ENCODE measurements around the gene TMEM212.

Gene TMEM212

GRCh38 chr3:171841620-171842000 lies 1.5 kb upstream of the TMEM212 start:
- POLR2A ChIA-PET, result no interaction called here

GRCh38 chr3:171844873-171845272 lies 1.7 kb downstream of the TMEM212 start:
- no peak for TF ChIP-seq FOXK2 (IDR thresholded peaks at IDR 0.05)
- TF ChIP-seq FOXM1 (IDR thresholded peaks at IDR 0.05; ENCODE audit: borderline replicate concordance), result no peak
- no peak for TF ChIP-seq SP1 (IDR thresholded peaks at IDR 0.05)
- ChIA-PET CTCF (no interaction called here), POLR2A (no interaction called here)
- DNase-seq (ENCODE audit: extremely low spot score), result no peak

More at GRCh38 chr3:171841620-171842000, 1.5 kb upstream of the TMEM212 start:
- CTCF ChIA-PET, result no interaction called here
- DNase-seq (ENCODE audit: extremely low spot score), result no peak
- TF ChIP-seq L3MBTL2 (conservative IDR thresholded peaks at IDR 0.05) (no peak), FOXM1 (IDR thresholded peaks at IDR 0.05; ENCODE audit: borderline replicate concordance) (no peak), NFRKB (IDR thresholded peaks at IDR 0.05) (no peak), ELF4 (IDR thresholded peaks at IDR 0.05) (no peak), BHLHE40 (IDR thresholded peaks at IDR 0.05; ENCODE audit: borderline replicate concordance) (no peak), HDGF (IDR thresholded peaks at IDR 0.05; ENCODE audit: borderline replicate concordance) (no peak), FOXA1 (IDR thresholded peaks at IDR 0.05) (no peak), SUZ12 (IDR thresholded peaks at IDR 0.05) (no peak), LEF1 (IDR thresholded peaks at IDR 0.05; ENCODE audit: borderline replicate concordance) (no peak), TARDBP (IDR thresholded peaks at IDR 0.05) (no peak), SP1 (IDR thresholded peaks at IDR 0.05) (no peak)
- TF ChIP-seq, protein P1, sequence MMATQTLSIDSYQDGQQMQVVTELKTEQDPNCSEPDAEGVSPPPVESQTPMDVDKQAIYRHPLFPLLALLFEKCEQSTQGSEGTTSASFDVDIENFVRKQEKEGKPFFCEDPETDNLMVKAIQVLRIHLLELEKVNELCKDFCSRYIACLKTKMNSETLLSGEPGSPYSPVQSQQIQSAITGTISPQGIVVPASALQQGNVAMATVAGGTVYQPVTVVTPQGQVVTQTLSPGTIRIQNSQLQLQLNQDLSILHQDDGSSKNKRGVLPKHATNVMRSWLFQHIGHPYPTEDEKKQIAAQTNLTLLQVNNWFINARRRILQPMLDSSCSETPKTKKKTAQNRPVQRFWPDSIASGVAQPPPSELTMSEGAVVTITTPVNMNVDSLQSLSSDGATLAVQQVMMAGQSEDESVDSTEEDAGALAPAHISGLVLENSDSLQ (IDR thresholded peaks at IDR 0.05), result no peak

- ChIA-PET POLR2A (no interaction called here), CTCF (no interaction called here)
- no peak for DNase-seq (ENCODE audit: extremely low spot score)
- TF ChIP-seq FOXA1 (IDR thresholded peaks at IDR 0.05) (no peak), ARNT (IDR thresholded peaks at IDR 0.05) (no peak), FOXM1 (IDR thresholded peaks at IDR 0.05; ENCODE audit: borderline replicate concordance) (no peak), FOXK2 (IDR thresholded peaks at IDR 0.05) (no peak), SUZ12 (IDR thresholded peaks at IDR 0.05) (no peak), ZNF384 (IDR thresholded peaks at IDR 0.05) (no peak)
These were observed 2.5 kb downstream of the TMEM212 start for GRCh38 chr3:171845481-171846284.

DNA sequence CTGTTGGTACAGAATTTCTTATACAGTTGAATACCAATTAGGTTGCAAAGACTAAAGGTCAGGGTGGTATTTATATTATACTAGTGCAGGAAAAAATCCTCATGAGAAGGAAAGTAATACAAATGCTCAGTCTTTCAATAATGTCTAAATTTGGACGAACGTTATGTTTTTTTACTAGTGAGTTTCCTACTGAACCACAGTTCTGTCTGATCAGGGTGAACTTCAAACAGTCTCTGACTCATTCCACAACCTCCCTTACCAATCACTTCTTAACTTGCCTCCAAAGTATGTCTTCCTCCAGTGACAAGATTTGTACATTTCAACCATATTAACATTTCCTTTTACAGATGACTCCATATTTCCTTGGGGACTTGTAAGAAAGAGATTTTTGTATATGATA lies 3.4 kb downstream of the TMEM212 start:
- POLR2A ChIA-PET, result no interaction called here
- CTCF ChIA-PET, result no interaction called here
- TF ChIP-seq CTBP1 (IDR thresholded peaks at IDR 0.05; ENCODE audit: borderline replicate concordance) (no peak), TARDBP (IDR thresholded peaks at IDR 0.05) (no peak), LEF1 (IDR thresholded peaks at IDR 0.05; ENCODE audit: borderline replicate concordance) (no peak), FOXA1 (IDR thresholded peaks at IDR 0.05) (no peak), ARNT (IDR thresholded peaks at IDR 0.05) (no peak), FOXM1 (IDR thresholded peaks at IDR 0.05; ENCODE audit: borderline replicate concordance) (no peak)
- TF ChIP-seq, protein P1 (IDR thresholded peaks at IDR 0.05), result no peak
- DNase-seq (ENCODE audit: extremely low spot score), result no peak

- TF ChIP-seq LEF1 (IDR thresholded peaks at IDR 0.05; ENCODE audit: borderline replicate concordance), result no peak
- TF ChIP-seq SP1 (IDR thresholded peaks at IDR 0.05), result no peak
- TF ChIP-seq FOXM1 (IDR thresholded peaks at IDR 0.05; ENCODE audit: borderline replicate concordance), result no peak
- no peak for TF ChIP-seq BHLHE40 (IDR thresholded peaks at IDR 0.05; ENCODE audit: borderline replicate concordance)
- no peak for TF ChIP-seq HDGF (IDR thresholded peaks at IDR 0.05; ENCODE audit: borderline replicate concordance)
- TF ChIP-seq NFRKB (IDR thresholded peaks at IDR 0.05), result no peak
- no peak for TF ChIP-seq FOXA1 (IDR thresholded peaks at IDR 0.05)
- no peak for TF ChIP-seq L3MBTL2 (conservative IDR thresholded peaks at IDR 0.05)
- TF ChIP-seq, protein P1 (IDR thresholded peaks at IDR 0.05), result no peak
- no peak for TF ChIP-seq ELF4 (IDR thresholded peaks at IDR 0.05)
- POLR2A ChIA-PET, result no interaction called here
- CTCF ChIA-PET, result no interaction called here
- no peak for DNase-seq (ENCODE audit: extremely low spot score)
These were observed 4.0 kb downstream of the TMEM212 start for GRCh38 chr3:171847133-171847532.

DNA sequence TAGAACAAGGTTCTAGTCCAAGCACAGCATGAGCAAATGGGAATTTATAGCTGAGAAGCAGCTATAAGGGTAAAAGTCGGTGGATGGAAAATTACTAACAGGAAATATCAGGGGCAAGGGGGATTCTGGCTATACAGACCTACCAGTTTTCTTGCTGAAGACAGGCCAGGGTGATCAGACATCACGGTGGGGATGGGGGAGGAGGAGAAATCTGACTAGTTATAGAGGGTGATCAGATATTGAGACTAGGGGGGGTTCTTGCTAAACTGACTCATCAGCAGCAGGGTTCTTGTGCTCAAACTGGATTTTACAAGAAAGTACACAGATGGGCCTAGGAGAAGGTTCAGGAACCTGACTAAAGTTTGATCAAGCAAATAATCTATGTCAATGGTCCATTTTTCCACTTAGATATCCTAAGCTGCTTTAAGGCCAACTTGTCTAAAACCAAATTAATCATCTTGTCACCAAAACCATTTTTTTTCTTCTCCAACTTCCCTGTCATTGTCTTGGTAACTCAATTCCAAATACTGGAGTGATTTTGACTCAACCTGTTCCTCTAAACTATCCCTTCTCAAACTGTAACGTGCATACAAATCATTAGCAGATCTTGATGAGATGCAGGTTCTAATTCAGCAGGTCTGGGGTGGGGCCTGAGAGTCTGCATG lies 4.6 kb downstream of the TMEM212 start:
- ChIA-PET POLR2A (no interaction called here), CTCF (no interaction called here)
- DNase-seq (ENCODE audit: extremely low spot score), result no peak
- TF ChIP-seq LEF1 (IDR thresholded peaks at IDR 0.05; ENCODE audit: borderline replicate concordance) (no peak), L3MBTL2 (conservative IDR thresholded peaks at IDR 0.05) (no peak), HDGF (IDR thresholded peaks at IDR 0.05; ENCODE audit: borderline replicate concordance) (no peak), FOXM1 (IDR thresholded peaks at IDR 0.05; ENCODE audit: borderline replicate concordance) (no peak), ZNF384 (IDR thresholded peaks at IDR 0.05) (no peak), ELF4 (IDR thresholded peaks at IDR 0.05) (no peak), FOXA1 (IDR thresholded peaks at IDR 0.05) (no peak), BHLHE40 (IDR thresholded peaks at IDR 0.05; ENCODE audit: borderline replicate concordance) (no peak), CTBP1 (IDR thresholded peaks at IDR 0.05; ENCODE audit: borderline replicate concordance) (no peak), SUZ12 (IDR thresholded peaks at IDR 0.05) (no peak), FOXK2 (IDR thresholded peaks at IDR 0.05) (no peak), TARDBP (IDR thresholded peaks at IDR 0.05) (no peak)
- TF ChIP-seq, protein P1 (IDR thresholded peaks at IDR 0.05), result no peak
